GM18870 (cell line): ENCODE results near the gene CEP128.

Experiments
- ATAC-seq: cut with Tn5 transposase; IDR thresholded peaks from one replicate; pipeline ENCODE4 v1.9.1; 2021; ENCODE audit warnings: moderate library complexity; ENCODE audit not compliant: unreplicated experiment

CEP128 gene

GRCh38 chr14:80941241-80942185, at the start of gene CEP128:
Gene CEP128 (minus strand): TSS chr14:80941738.
- ATAC-seq = peak; percentile 90

DNA sequence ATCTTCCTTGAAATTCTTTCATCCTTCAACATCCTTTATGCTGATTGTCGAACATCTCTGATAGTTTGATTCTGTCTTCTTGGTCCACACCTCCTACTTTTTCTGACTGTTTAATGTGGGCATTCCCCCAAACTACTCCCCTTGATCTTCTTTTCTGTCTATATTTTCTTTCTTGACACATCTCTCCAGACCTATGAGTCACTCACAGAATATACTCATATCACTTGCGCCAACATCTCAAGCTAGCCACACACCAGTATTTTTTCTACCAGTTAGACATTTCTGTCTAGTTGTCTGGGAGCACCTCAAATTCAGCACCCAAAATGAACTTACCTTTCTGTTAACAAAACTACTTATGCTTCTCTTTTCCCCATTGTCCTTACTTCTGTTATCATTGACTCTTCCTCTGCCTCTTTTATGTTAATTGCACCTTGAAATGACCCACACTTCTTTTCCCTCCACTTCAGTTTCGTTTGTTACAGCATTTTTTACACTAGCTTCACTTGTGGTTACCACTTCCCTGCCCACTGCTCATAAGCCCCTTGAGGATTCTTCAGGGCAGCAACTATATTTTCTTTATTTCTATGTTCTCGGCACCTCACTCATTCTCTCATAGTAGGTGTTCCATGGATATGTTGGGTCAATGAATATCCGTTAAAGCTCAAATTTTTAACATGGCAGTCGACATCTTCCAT, 47.3 kb upstream of the CEP128 start:
- ATAC-seq = peak; percentile 60

DNA sequence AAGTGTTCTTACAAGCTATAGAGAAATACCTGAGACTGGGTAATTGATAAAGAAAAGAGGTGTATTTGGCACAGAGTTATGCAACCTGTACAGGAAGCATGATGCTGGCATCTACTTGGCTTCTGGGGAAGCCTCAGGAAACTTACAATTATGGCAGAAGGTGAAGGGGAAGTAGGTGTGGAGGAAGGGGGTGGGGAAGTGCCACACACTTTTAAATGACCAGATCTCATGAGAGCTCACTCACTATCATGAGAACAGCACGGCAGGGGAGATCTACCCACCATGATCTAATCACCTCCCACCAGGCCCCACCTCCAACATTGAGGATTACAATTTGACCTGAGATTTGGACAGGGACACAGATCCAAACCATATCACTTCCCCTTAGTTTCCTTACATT, 46.7 kb upstream of the CEP128 start:
- no peak for ATAC-seq

DNA sequence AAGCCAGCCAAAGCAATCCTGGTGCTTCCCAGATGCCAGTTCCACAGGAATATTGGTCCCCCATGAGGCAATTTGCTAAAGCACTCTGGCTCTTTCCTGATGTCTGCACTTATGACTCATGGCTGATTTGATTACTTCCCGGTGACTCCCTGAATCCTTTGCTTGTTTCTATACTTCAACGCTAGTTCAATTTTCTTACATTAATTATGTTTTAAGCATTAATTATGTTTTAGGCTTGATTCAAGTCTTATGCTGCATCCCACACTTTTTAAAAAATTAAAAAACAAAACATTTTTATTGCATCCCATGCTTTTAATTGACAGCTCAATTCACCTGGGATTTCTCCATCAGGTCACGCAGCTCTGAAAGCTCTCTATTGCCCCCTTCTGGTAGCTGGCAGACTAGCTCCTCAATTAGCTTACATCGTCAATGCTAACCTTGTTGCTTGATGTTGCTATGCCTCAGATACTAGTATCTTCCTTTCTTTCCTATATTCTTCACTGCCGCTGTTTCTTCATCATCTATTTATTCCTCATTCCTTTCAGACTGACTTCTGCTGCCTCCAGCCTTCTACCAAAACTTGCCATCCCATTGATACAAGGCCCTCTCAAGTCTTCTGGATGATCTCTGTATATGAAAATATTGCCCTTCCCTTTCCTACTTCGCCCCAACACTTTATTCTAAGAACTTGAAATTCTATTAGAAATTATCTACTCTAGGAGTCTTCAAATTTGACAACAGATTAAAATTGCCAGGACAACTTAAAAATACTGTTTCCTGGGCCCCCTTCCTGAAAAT, 45.9 kb upstream of the CEP128 start:
- no peak for ATAC-seq

- ATAC-seq = no peak
Measured at GRCh38 chr14:80982711-80983110, 41.2 kb upstream of the CEP128 start.

GRCh38 chr14:80981673-80982072, 40.1 kb upstream of the CEP128 start:
- ATAC-seq = no peak

GRCh38 chr14:80981156-80981555, 39.6 kb upstream of the CEP128 start:
- ATAC-seq = no peak

DNA sequence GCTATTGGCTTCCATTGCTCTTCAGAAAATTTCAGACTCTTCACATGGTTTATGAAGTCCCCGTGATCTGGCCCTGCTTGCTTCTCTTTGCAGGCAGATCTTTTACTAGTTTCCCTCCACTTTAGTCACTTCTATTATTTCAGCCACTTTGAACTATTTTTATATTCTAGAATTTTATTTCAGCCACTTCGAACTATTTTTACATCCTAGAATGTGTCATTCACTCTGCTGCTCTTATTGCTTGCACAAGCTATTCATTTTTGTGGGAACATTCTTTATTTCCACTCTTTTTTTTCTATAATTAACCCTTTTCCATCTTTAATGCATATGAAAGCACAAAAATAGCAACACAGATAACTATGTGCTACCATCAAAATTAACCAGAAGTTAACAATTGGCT, 38.4 kb upstream of the CEP128 start:
- no peak for ATAC-seq

GRCh38 chr14:80978403-80978802, 36.9 kb upstream of the CEP128 start:
- ATAC-seq = no peak

DNA sequence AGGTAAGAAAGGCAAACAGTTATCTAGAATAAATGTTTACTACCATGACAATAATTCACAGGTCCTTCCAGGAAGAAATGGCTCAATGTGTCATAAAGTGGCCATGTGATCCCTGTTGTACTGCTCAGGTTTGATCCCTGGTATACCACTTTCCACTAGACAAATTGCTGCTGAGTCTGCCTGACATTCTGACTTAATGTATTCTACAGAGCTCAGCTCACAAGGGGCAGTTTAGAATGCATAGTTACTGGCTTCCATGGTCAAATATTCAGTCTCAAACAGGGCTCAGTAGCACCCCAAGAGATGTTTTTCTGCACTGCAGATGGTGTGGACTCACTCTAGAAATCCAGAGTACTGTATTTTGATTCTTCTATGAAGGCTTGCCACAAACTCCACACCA, 35.7 kb upstream of the CEP128 start:
- ATAC-seq = peak; percentile 54

DNA sequence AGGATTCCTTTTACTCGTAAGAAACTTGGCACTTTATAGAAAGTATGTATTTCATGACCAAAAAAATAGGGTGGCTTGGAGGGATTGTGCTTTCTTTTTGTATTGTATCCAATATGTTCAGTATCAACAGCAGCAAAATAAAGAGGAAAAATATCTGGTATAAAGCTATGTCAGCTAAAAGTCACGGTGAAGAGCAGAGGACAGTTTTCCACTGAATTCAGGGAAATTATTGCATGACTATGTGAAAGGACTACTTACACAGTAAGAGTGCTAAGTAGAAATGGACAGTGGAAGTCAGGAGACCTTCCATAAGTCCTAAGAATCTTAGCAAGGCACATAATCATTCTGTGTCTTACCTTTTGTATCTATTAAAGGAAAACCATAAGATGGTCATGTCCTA, 33.1 kb upstream of the CEP128 start:
- ATAC-seq = no peak

DNA sequence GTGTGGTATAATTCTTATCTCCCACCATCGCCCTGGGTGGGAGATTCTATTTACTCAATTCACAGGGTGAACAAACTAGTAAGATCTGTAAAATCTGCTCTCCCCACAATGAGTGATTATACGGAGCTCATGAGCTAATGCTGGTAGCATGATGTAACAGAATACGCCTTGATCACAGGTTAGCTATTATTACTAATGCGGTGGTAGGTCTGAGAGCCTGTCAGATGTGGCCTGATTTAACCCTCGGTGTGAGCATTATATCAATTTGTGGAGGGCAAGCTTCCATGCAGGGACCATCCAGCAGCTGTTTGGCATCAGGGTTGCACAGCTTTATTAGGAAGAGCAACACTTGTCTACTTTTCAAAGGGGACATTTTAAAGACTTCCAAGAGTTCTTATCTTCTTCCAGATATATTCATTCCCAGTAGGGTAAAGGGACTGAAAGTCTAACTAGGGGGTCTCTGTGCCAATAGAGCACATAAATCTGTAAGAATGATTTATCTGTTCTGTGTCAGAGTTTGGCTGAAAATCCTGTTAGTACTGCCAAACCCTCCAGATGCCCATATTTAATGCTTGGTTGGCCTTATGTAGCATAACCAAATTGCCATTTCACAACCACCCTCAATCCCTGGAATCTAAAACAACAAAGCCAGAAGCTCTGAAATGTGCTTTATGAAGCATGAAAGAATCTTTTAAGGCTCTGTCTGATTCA, 32.5 kb upstream of the CEP128 start:
- no peak for ATAC-seq

- no peak for ATAC-seq
Measured at GRCh38 chr14:80965037-80965436, 23.5 kb upstream of the CEP128 start.

- ATAC-seq = peak; percentile 99
Measured at GRCh38 chr14:80959496-80959895, 18.0 kb upstream of the CEP128 start.

DNA sequence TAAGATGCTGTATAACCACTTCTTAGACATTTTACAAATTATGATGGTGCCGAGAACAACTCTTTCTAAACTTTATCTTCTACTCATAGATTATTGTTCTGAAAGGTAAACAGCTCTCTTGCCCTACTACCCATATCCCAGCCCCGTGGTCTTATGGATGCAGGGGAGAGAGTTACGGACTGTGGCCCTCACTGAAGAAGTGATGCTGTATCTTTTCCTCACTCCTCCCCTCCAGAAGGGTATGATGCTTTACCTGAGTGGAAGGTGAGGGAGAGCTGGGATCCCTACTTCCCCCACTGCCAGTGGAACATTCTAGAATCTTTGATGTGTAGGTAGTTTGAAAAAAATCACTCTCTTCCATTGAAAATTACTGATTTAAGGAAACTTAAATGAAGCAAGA, 17.4 kb upstream of the CEP128 start:
- ATAC-seq = no peak

DNA sequence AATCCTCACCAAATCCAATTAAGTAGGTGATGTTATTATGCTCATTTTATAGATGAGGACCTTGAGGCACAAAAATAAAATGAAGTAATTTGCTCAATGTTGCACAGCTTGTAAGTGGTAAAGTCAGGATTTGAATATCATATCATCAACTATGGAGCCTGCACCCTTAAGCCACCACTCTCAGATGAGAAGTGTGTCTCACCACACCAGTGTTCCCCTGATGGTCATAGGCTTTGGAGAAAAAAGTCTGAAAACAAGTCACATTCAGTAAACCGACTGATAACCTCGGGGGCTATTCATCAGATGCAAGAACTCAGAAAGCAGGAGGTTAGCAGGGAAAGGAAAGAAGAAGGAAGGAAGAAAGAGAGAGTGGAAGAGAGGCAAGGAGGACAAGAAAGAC, 16.7 kb upstream of the CEP128 start:
- no peak for ATAC-seq

DNA sequence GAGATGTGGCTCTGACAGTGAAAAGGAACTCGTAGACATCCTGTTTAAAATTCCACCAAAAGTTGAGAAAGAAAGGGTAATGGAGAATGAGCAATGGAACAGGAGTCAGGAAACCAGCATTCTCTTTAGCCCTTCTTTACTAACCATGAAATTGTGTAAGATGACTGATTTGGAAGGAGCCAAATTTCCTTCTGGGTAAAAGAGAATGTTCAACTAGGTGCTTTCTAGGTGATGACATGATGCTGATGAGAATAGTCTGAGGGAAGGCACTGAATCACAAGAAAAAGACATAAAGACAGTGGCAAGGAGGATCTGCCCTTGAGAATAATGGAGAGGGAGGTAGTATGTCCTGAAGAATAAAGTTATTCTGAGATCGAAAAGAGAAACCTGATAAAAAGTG, 16.1 kb upstream of the CEP128 start:
- ATAC-seq = no peak

DNA sequence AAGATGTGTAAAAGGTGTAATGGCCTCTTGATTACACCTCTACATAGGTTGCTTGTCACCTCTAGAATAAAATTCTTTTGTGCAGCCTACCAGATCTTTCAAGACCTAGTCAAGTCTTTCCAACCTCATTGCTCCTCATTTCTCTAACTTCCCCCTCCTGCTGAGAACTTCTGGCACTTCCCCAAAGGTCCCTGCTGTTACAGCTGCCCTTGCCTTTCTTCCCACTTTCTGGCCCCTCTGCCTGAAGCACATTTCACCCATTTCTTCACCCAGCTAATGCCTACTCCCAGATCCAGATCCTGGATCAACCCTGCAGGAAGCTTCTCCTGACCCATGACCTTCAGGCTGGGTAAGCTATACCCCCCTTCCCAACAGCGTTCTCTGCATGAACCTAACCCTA, 15.4 kb upstream of the CEP128 start:
- no peak for ATAC-seq

DNA sequence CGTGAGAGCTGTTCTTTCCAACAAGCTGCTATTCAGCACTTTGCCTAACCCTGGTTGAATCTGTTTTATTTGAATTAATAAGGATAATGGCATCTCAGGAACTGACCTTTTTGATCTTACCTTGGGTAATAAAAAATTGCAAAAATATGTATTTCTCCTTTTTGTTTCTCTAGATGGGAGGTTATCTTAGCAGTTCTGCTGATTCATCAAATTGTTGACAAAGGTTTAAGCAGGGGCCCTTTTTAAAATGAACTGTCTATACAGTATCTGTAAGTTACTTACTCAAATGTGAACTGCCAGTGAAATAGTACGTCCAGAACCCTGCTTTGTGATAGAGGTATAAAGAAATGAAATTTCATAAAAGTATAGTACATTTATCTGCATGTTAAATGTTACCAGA, 14.6 kb upstream of the CEP128 start:
- ATAC-seq = no peak

GRCh38 chr14:80955416-80955941, 13.9 kb upstream of the CEP128 start, which contains the start of gene TSHR:
Gene TSHR (plus strand): TSS chr14:80955621. CDS start chr14:80955681, 60 bp downstream.
- no peak for ATAC-seq
